Measurements from ENCODE around the gene SPDYE2. TPM values are rescaled to one million over a fixed set of nuclear protein-coding genes. Genes with fewer than 3 reads are reported as not detected.
"Not testable (repeated sequence)": the region's sequence is repeated elsewhere in the genome, so short reads cannot be mapped to it uniquely, and the experiment has no call there.

The SPDYE2 gene
- total and polyA plus RNA-seq, 10 of the 15 experiments (the other 5 are each of a cell fraction or from before 2014, with no cell fraction given) = 0.16 to 6.4 (median 2.3) TPM; not detected in 6

DNA sequence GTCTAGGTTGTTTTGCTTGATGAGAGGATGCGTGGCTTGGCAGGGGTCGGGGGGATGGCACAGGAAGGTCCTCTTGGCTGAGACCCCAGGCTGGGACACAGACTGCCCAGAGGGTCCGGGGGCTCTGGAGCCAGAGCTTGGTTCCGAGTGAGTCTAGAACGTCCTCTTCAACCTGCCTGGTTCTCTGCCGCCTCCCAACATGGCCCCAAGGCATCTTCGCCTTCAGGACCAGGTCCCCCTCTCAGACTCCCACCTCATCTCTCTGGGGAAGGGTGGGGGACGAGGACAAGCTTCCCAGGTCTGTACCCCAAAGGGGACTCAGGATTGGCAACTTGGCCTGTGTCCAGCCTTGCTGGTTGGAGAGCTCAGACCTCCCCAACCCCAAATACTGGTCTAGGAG is 8.9 kb upstream of the SPDYE2 start:
- H3K27me3 ChIP-seq (replicated peaks in 1 of 2; ENCODE audit: control insufficient read depth in 2 of 2, insufficient read depth in 2 of 2, low read length in 1 of 2); ATAC-seq; DNase-seq (ENCODE audit: low read depth, low spot score); H3K79me2 ChIP-seq (ENCODE audit: control insufficient read depth, insufficient read depth, low read length); H3K4me1 ChIP-seq (ENCODE audit: control insufficient read depth, insufficient read depth, low read length); H3K27ac ChIP-seq (ENCODE audit: control insufficient read depth, insufficient read depth); H4K20me1 ChIP-seq (ENCODE audit: control insufficient read depth, insufficient read depth); POLR2A ChIA-PET; H3K9me3 ChIP-seq (replicated peaks; ENCODE audit: control insufficient read depth, insufficient read depth, low read length); H2AFZ ChIP-seq (ENCODE audit: control insufficient read depth, low read depth, low read length); BruUV-seq (replicated peaks); H3K4me2 ChIP-seq (ENCODE audit: control insufficient read depth, insufficient read depth); RAD21 ChIA-PET (ENCODE audit: unreplicated experiment); CTCF ChIA-PET; H3K36me3 ChIP-seq (ENCODE audit: control insufficient read depth in 2 of 2, insufficient read depth in 2 of 2, low read length in 1 of 2); H3K9ac ChIP-seq (ENCODE audit: control insufficient read depth, insufficient read depth, low read length); in situ Hi-C loops (cut with MboI); SMC1A ChIA-PET (ENCODE audit: uncharacterized antibody, unreplicated experiment); intact Hi-C loops (cut with micrococcal nuclease; ENCODE audit: unreplicated experiment); FAIRE-seq; H3K4me3 ChIP-seq: not testable (repeated sequence)
- 94% methylated on average over 3 of the region's 8 CpGs for whole genome bisulfite sequencing (ENCODE audit: insufficient coverage, insufficient replicate concordance, low lambda C conversion rate, missing lambda C conversion rate)

DNA sequence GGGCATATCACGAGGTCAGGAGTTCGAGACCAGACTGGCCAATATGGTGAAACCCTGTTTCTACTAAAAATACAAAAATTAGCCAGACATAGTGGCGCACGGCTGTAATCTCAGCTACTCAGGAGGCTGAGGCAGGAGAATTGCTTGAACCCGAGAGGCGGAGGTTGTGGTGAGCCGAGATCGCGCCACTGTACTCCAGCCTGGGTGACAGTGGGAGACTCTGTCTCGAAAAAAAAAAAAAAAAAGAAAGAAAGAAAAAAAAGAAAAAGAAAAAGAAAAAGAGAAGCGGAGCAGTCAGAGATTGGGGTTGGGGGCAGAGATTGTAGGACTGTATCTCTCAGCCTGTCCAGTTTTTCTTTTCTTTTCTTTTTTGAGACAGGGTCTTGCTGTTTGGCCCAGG is 8.3 kb upstream of the SPDYE2 start:
- CTCF ChIA-PET; in situ Hi-C loops (cut with MboI); BruUV-seq (replicated peaks); intact Hi-C loops (cut with micrococcal nuclease; ENCODE audit: unreplicated experiment); H3K9me3 ChIP-seq (replicated peaks; ENCODE audit: control insufficient read depth, insufficient read depth, low read length); H3K4me1 ChIP-seq (ENCODE audit: control insufficient read depth, insufficient read depth, low read length); ATAC-seq; H2AFZ ChIP-seq (ENCODE audit: control insufficient read depth, low read depth, low read length); H3K4me3 ChIP-seq; DNase-seq (ENCODE audit: low read depth, low spot score); RAD21 ChIA-PET (ENCODE audit: unreplicated experiment); H3K79me2 ChIP-seq (ENCODE audit: control insufficient read depth, insufficient read depth, low read length); H4K20me1 ChIP-seq (ENCODE audit: control insufficient read depth, insufficient read depth); H3K27ac ChIP-seq (ENCODE audit: control insufficient read depth, insufficient read depth); FAIRE-seq; POLR2A ChIA-PET; SMC1A ChIA-PET (ENCODE audit: uncharacterized antibody, unreplicated experiment); H3K9ac ChIP-seq (ENCODE audit: control insufficient read depth, insufficient read depth, low read length); H3K4me2 ChIP-seq (ENCODE audit: control insufficient read depth, insufficient read depth); H3K27me3 ChIP-seq (replicated peaks in 1 of 2; ENCODE audit: control insufficient read depth in 2 of 2, insufficient read depth in 2 of 2, low read length in 1 of 2); H3K36me3 ChIP-seq (ENCODE audit: control insufficient read depth in 2 of 2, insufficient read depth in 2 of 2, low read length in 1 of 2): not testable (repeated sequence)
- WGBS (ENCODE audit: insufficient coverage, insufficient replicate concordance, low lambda C conversion rate, missing lambda C conversion rate) = 92% methylated on average over 8 of the region's 11 CpGs

DNA sequence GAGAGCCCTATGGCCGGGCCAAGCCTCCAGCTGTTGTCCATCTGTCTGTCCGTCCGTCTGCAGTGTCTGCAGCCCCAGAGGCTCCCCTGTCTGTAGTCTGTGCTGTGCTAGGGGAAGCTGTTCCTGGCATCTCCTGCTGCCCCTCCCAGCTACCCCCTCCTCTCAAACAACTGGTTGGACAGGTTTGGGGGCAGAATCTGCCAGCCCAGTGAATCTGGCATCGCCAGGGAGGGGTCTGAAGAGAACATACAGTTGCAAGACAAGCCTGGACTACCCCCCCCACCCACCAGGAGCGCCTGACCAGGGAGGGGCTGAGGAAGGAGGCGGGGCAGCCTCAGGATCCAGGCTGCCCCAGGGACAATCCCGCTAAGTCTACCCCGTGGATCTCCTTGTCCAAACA is 7.4 kb upstream of the SPDYE2 start, which contains the start of gene UPK3BL2:
TSS of gene UPK3BL2 (minus strand) at position 101 of the 400 bp plus-strand sequence. CDS start at position 41, 60 bp downstream.
- CTCF ChIA-PET; in situ Hi-C loops (cut with MboI); H3K79me2 ChIP-seq (ENCODE audit: control insufficient read depth, insufficient read depth, low read length); H3K27ac ChIP-seq (ENCODE audit: control insufficient read depth, insufficient read depth); ATAC-seq; H3K4me1 ChIP-seq (ENCODE audit: control insufficient read depth, insufficient read depth, low read length); intact Hi-C loops (cut with micrococcal nuclease; ENCODE audit: unreplicated experiment); POLR2A ChIA-PET; H4K20me1 ChIP-seq (ENCODE audit: control insufficient read depth, insufficient read depth); H3K4me2 ChIP-seq (ENCODE audit: control insufficient read depth, insufficient read depth); SMC1A ChIA-PET (ENCODE audit: uncharacterized antibody, unreplicated experiment); H3K9me3 ChIP-seq (replicated peaks; ENCODE audit: control insufficient read depth, insufficient read depth, low read length); RAD21 ChIA-PET (ENCODE audit: unreplicated experiment); FAIRE-seq; DNase-seq (ENCODE audit: low read depth, low spot score); H3K4me3 ChIP-seq; H2AFZ ChIP-seq (ENCODE audit: control insufficient read depth, low read depth, low read length); H3K27me3 ChIP-seq (replicated peaks in 1 of 2; ENCODE audit: control insufficient read depth in 2 of 2, insufficient read depth in 2 of 2, low read length in 1 of 2); H3K36me3 ChIP-seq (ENCODE audit: control insufficient read depth in 2 of 2, insufficient read depth in 2 of 2, low read length in 1 of 2); H3K9ac ChIP-seq (ENCODE audit: control insufficient read depth, insufficient read depth, low read length): not testable (repeated sequence)
- TSS peak; percentile 55 for BruUV-seq (replicated peaks)
- no CpG with 5 or more reads among the region's 8 CpGs for WGBS (ENCODE audit: insufficient coverage, insufficient replicate concordance, low lambda C conversion rate, missing lambda C conversion rate)

DNA sequence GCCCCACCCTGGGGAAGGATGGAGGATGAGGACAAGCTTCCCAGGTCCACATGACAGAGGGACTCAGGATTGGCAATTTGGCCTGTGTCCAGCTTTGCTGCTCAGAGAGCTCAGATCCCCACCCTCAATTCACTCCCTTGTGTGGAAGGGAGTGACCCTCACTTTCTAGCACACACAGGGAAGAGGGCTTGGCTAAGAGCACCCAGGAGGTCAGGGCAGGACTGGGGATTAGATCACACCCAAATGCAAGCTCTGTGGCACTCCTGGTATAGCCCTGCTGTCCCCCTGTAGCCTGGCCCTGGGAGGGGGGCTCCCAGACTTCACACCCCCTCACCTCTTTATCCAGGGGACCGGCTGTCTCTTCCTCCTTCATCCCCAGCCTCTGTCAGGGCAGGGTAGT is 6.7 kb upstream of the SPDYE2 start:
- H4K20me1 ChIP-seq (ENCODE audit: control insufficient read depth, insufficient read depth); H3K4me3 ChIP-seq; H3K36me3 ChIP-seq (ENCODE audit: control insufficient read depth in 2 of 2, insufficient read depth in 2 of 2, low read length in 1 of 2); H3K27ac ChIP-seq (ENCODE audit: control insufficient read depth, insufficient read depth); H3K4me2 ChIP-seq (ENCODE audit: control insufficient read depth, insufficient read depth); FAIRE-seq; H3K79me2 ChIP-seq (ENCODE audit: control insufficient read depth, insufficient read depth, low read length); H3K4me1 ChIP-seq (ENCODE audit: control insufficient read depth, insufficient read depth, low read length); H3K9me3 ChIP-seq (replicated peaks; ENCODE audit: control insufficient read depth, insufficient read depth, low read length); BruUV-seq (replicated peaks); in situ Hi-C loops (cut with MboI); CTCF ChIA-PET; H3K9ac ChIP-seq (ENCODE audit: control insufficient read depth, insufficient read depth, low read length); H2AFZ ChIP-seq (ENCODE audit: control insufficient read depth, low read depth, low read length); intact Hi-C loops (cut with micrococcal nuclease; ENCODE audit: unreplicated experiment); H3K27me3 ChIP-seq (replicated peaks in 1 of 2; ENCODE audit: control insufficient read depth in 2 of 2, insufficient read depth in 2 of 2, low read length in 1 of 2); SMC1A ChIA-PET (ENCODE audit: uncharacterized antibody, unreplicated experiment); RAD21 ChIA-PET (ENCODE audit: unreplicated experiment); ATAC-seq; POLR2A ChIA-PET; DNase-seq (ENCODE audit: low read depth, low spot score): not testable (repeated sequence)
- no CpG with 5 or more reads among the region's 1 CpG for WGBS (ENCODE audit: insufficient coverage, insufficient replicate concordance, low lambda C conversion rate, missing lambda C conversion rate)
